Measurements from ENCODE around the gene BACE1-AS.

The BACE1-AS gene

DNA sequence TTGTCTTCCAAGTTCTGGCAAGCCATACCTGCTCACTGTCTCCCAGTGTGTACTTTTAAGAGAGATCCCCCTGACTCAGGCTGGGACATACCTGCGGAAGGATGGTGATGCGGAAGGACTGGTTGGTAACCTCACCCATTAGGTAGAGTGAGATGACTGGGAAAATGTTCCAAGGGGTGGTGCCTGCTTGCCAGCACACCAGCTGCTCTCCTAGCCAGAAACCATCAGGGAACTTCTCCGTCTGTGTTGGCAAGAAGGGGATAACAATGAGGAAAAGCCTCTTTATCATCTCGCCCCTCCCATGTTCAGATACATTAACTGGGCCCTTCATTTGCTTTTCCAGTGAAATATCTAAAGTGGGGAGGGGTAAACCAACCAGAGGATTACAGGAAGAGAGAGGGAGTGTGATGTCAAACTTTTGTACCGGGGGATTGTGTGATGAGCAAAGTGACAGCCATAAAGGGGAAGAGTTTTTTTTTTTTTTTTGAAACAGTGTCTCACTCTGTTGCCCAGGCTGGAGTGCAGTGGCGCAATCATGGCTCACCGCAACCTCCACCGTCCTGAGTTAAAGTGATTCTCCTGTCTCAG is at the start of gene BACE1-AS:
Gene BACE1-AS, plus strand, starts transcription at position 538 of the 588 bp plus-strand sequence.
- TF ChIP-seq EZH2phosphoT487 (IDR thresholded peaks at IDR 0.05; ENCODE audit: borderline replicate concordance, low read length) (no peak), CTCF (IDR thresholded peaks at IDR 0.05; ENCODE audit: low read depth, low read length, poor library complexity, severe bottlenecking) (no peak)
- Histone ChIP-seq H3K36me3 (ENCODE audit: control insufficient read depth, low read length) (no peaks in the 10 kb centered on the region), H3F3A (ENCODE audit: control insufficient read depth, insufficient read depth) (no peaks in the 10 kb centered on the region), H3K4me3 (ENCODE audit: low read length) (no peak within 1 kb of the TSS), H3K4me1 (ENCODE audit: control insufficient read depth, low read length) (no peaks in the 10 kb centered on the region), H4K20me1 (ENCODE audit: control insufficient read depth, insufficient read depth, low read depth, low read length) (no peaks in the 10 kb centered on the region), H3K9me3 (ENCODE audit: control insufficient read depth, insufficient read depth, low read length) (no peaks in the 10 kb centered on the region), H3K9me2 (replicated peaks; ENCODE audit: control insufficient read depth, low read length) (no peaks in the 10 kb centered on the region), H3K4me2 (ENCODE audit: low read length) (no peak within 1 kb of the TSS), H3K27me3 (ENCODE audit: control insufficient read depth, low read length) (no peaks in the 10 kb centered on the region), H3K79me2 (ENCODE audit: control insufficient read depth, low read length) (no peaks in the 10 kb centered on the region), H3K27ac (ENCODE audit: low read depth, low read length) (no peak within 1 kb of the TSS)

GRCh38 chr11:117248341-117248740 is 42.8 kb upstream of the BACE1-AS start:
- no peaks in the 10 kb centered on the region for H3K9me2 ChIP-seq (replicated peaks; ENCODE audit: control insufficient read depth, low read length)
- H3K27ac ChIP-seq (ENCODE audit: low read depth, low read length) = no peak overlapping the region
- H3K9me3 ChIP-seq (ENCODE audit: control insufficient read depth, insufficient read depth, low read length) = no peaks in the 10 kb centered on the region
- peaks cover 30% of the 10 kb centered on the region for H3K36me3 ChIP-seq (ENCODE audit: control insufficient read depth, low read length)
- no peaks in the 10 kb centered on the region for H3K27me3 ChIP-seq (ENCODE audit: control insufficient read depth, low read length)
- no peaks in the 10 kb centered on the region for H3K4me1 ChIP-seq (ENCODE audit: control insufficient read depth, low read length)
- no peak overlapping the region for H3K4me3 ChIP-seq (ENCODE audit: low read length)
- no peaks in the 10 kb centered on the region for H3K79me2 ChIP-seq (ENCODE audit: control insufficient read depth, low read length)
- no peaks in the 10 kb centered on the region for H4K20me1 ChIP-seq (ENCODE audit: control insufficient read depth, insufficient read depth, low read depth, low read length)
- TF ChIP-seq CTCF (IDR thresholded peaks at IDR 0.05; ENCODE audit: low read depth, low read length, poor library complexity, severe bottlenecking) (no peak), EZH2phosphoT487 (IDR thresholded peaks at IDR 0.05; ENCODE audit: borderline replicate concordance, low read length) (no peak)
- H3F3A ChIP-seq (ENCODE audit: control insufficient read depth, insufficient read depth) = peaks cover 5% of the 10 kb centered on the region; the same call in 1 of the 2 replicates
- no peak overlapping the region for H3K4me2 ChIP-seq (ENCODE audit: low read length)

DNA sequence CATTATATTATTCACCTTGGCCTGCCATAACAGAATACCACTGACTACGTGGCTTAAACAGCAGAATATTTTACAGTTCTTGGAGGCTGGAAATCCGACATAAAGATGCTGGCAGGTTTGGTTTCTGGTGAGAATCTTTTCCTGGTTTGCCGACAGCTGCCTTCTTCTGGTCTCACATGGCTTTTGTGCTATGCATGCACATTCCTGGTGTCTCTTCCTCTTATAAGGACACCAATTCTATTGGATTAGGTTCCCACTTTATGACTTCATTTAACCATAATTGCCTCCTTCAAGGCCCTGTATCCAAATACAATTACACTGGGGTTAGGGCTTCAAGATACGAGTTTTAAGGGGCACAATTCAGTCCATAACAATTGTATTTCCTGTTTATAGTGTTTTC is 41.6 kb upstream of the BACE1-AS start:
- no peaks in the 10 kb centered on the region for H3K4me1 ChIP-seq (ENCODE audit: control insufficient read depth, low read length)
- no peaks in the 10 kb centered on the region for H3K27me3 ChIP-seq (ENCODE audit: control insufficient read depth, low read length)
- H3K4me3 ChIP-seq (ENCODE audit: low read length) = no peak overlapping the region
- H3K79me2 ChIP-seq (ENCODE audit: control insufficient read depth, low read length) = no peaks in the 10 kb centered on the region
- H3F3A ChIP-seq (ENCODE audit: control insufficient read depth, insufficient read depth) = peaks cover 5% of the 10 kb centered on the region; the same call in 1 of the 2 replicates
- H3K9me2 ChIP-seq (replicated peaks; ENCODE audit: control insufficient read depth, low read length) = no peaks in the 10 kb centered on the region
- H3K27ac ChIP-seq (ENCODE audit: low read depth, low read length) = no peak overlapping the region
- no peak for TF ChIP-seq CTCF (IDR thresholded peaks at IDR 0.05; ENCODE audit: low read depth, low read length, poor library complexity, severe bottlenecking)
- TF ChIP-seq EZH2phosphoT487 (IDR thresholded peaks at IDR 0.05; ENCODE audit: borderline replicate concordance, low read length) = no peak
- H3K36me3 ChIP-seq (ENCODE audit: control insufficient read depth, low read length) = peaks cover 26% of the 10 kb centered on the region
- no peaks in the 10 kb centered on the region for H3K9me3 ChIP-seq (ENCODE audit: control insufficient read depth, insufficient read depth, low read length)
- H4K20me1 ChIP-seq (ENCODE audit: control insufficient read depth, insufficient read depth, low read depth, low read length) = no peaks in the 10 kb centered on the region
- no peak overlapping the region for H3K4me2 ChIP-seq (ENCODE audit: low read length)

Measured in DOHH2 (cell line).